ENCODE results near the gene ME3.

DNA sequence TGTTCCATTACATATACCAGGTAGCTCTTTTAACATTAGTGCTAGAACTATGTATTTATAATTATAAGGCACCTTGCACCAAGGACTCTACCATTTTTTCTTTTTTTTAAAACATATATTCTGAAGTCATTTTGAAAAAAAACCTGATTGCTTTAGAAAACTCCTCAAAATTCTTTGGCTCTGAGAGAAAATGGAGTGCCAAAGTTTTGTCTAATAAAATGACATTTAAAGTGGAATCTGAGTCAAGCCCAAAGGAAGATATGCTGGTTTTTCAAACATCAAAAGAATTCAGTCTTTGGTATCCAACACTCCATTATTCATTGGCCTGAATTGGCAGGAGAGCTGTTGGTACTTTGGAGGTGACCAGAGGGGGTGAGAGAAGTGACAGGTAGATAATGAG, 116.5 kb downstream of the ME3 start:
- TF ChIP-seq CTCF (IDR thresholded peaks at IDR 0.05), result no peak
- TF ChIP-seq EZH2 (IDR thresholded peaks at IDR 0.05; ENCODE audit: borderline replicate concordance, insufficient read depth, low read depth, low read length, poor library complexity, severe bottlenecking), result no peak
